Stomach (tissue), 4 donors: ENCODE measurements around the gene BCL2L1.

Experiments
- CTCF ChIP-seq, 7 experiments: fragments of 450-650 bp in 4 of 7; fragments of 200-600 bp in 3 of 7; sonication (generic) in 3 of 7; IDR thresholded peaks; one replicate each; pipeline ENCODE4 v1.5.1; 2016 to 2019; ENCODE audit warnings: antibody characterized with exemption in 7 of 7, control low read depth in 2 of 7, mild to moderate bottlenecking in 1 of 7
- POLR2A ChIP-seq, 4 donors: fragments of 450-650 bp; IDR thresholded peaks; one replicate each; pipeline ENCODE4 v1.6.1; 2016; ENCODE audit warnings: antibody characterized with exemption in 4 of 4, control low read depth in 2 of 4, mild to moderate bottlenecking in 1 of 4, moderate library complexity in 1 of 4

GRCh38 chr20:31617432-31618104 lies 105.1 kb downstream of the BCL2L1 start:
- TF ChIP-seq POLR2A (IDR thresholded peaks at IDR 0.05): no peak
- TF ChIP-seq CTCF (IDR thresholded peaks at IDR 0.05): no peak
